Measurements from ENCODE around the gene GTPBP1. TPM values are rescaled to one million over a fixed set of nuclear protein-coding genes. Genes with fewer than 3 reads are reported as not detected.

GTPBP1 gene
- total RNA-seq, 1 experiment from 2014 or later = 108 TPM

- H2BK20ac ChIP-seq (ENCODE audit: low read depth, low read length, poor library complexity, severe bottlenecking) = no peak overlapping the region
- no peak overlapping the region for H4K8ac ChIP-seq (replicated peaks; ENCODE audit: insufficient read length, low read depth, low read length)
- H3K23ac ChIP-seq (ENCODE audit: insufficient read length, low read depth, low read length) = no peak overlapping the region
- H4K5ac ChIP-seq (ENCODE audit: insufficient read length, low read depth, low read length) = no peak overlapping the region
- no peaks in the 10 kb centered on the region for H4K20me1 ChIP-seq (ENCODE audit: control insufficient read depth, insufficient read depth, insufficient read length)
- peaks cover 46% of the 10 kb centered on the region; the same call in 1 of the 2 replicates for H3K79me2 ChIP-seq (ENCODE audit: insufficient read depth, low read length)
- TF ChIP-seq CTCF (conservative IDR thresholded peaks at IDR 0.05) = no peak
- Mint-ChIP-seq H3K27ac (no peak overlapping the region), H3K27me3 (ENCODE audit: low read depth) (no peaks in the 10 kb centered on the region), H3K4me1 (peaks cover 48 to 55% of the 10 kb centered on the region in 2 experiments), H3K9me3 (no peaks in the 10 kb centered on the region), H3K4me3 (no peak overlapping the region), H3K36me3 (ENCODE audit: insufficient read depth in 1 of 3, low read depth in 3 of 3) (peaks cover 7 to 37% (median 31%) of the 10 kb centered on the region in 3 experiments; a peak in 6 of 7 replicates)
- no peak overlapping the region for H2BK5ac ChIP-seq (ENCODE audit: insufficient read length, low read length)
- no peak overlapping the region for H4K91ac ChIP-seq (ENCODE audit: insufficient read length, low read depth, low read length)
- DNase-seq = no peak
- no peaks in the 10 kb centered on the region for H3K9me3 ChIP-seq (ENCODE audit: control insufficient read depth, low read depth, low read length)
- no peak overlapping the region for H3K27ac ChIP-seq (ENCODE audit: insufficient read length, low read depth, low read length)
- H3K4ac ChIP-seq (ENCODE audit: low read depth, low read length) = no peak overlapping the region
- no peak overlapping the region for H3K4me2 ChIP-seq (ENCODE audit: insufficient read depth, insufficient read length, low read length)
- H2BK120ac ChIP-seq (ENCODE audit: low read depth, low read length, poor library complexity, severe bottlenecking) = no peak overlapping the region
- H2BK12ac ChIP-seq (ENCODE audit: insufficient read length, low read depth, low read length) = no peak overlapping the region
- no peak overlapping the region for H3K18ac ChIP-seq (ENCODE audit: insufficient read length, low read depth, low read length)
- no peak overlapping the region for H3T11ph ChIP-seq (ENCODE audit: low read length)
- peaks cover 6% of the 10 kb centered on the region for H3K23me2 ChIP-seq (ENCODE audit: insufficient read length, low read depth, low read length, poor library complexity, severe bottlenecking)
- no peak overlapping the region for H3K9ac ChIP-seq (ENCODE audit: extremely low read depth, insufficient read length, low read length)
- no peak overlapping the region for H3K56ac ChIP-seq (ENCODE audit: insufficient read length, low read depth, low read length)
- H3K14ac ChIP-seq (ENCODE audit: insufficient read depth, low read length) = no peak overlapping the region
- peaks cover 14% of the 10 kb centered on the region for H3K4me1 ChIP-seq (ENCODE audit: insufficient read depth, low read length)
- WGBS (ENCODE audit: extremely low coverage, insufficient read length, low lambda C conversion rate) = no CpG with 5 or more reads among the region's 3 CpGs
- no peaks in the 10 kb centered on the region for H3K27me3 ChIP-seq (ENCODE audit: insufficient read depth, low read length)
- no peak overlapping the region for H2AFZ ChIP-seq (ENCODE audit: low read length)
- H2AK5ac ChIP-seq (ENCODE audit: insufficient read length, low read length) = no peak overlapping the region
- H2BK15ac ChIP-seq (ENCODE audit: low read depth, low read length) = no peak overlapping the region
- H3K79me1 ChIP-seq (ENCODE audit: insufficient read depth, low read depth, low read length, poor library complexity, severe bottlenecking) = peaks cover 10% of the 10 kb centered on the region
Measured at GRCh38 chr22:38710351-38710750, 4.6 kb downstream of the GTPBP1 start.

Measured in H9 (cell line).